Karpas-422 (cell line): Measurements from ENCODE around the gene HERC2. TPM values are rescaled to one million over a fixed set of nuclear protein-coding genes. Genes with fewer than 3 reads are reported as not detected.

Source experiments
- DNase-seq: peaks from one replicate; pipeline ENCODE4 v3.0.0-alpha.2; 2015
- H2AFZ ChIP-seq: fragments of 200-600 bp; sonication (generic); 2 replicates; pipeline ENCODE4 v1.6.1; 2014; ENCODE audit warnings: antibody characterized with exemption, low read length, mixed read lengths
- H3K27ac ChIP-seq: fragments of 200-600 bp; sonication (generic); 2 replicates; pipeline ENCODE4 v1.5.1; 2014; ENCODE audit warnings: mild to moderate bottlenecking, low read length, moderate library complexity
- H3K27me3 ChIP-seq: fragments of 200-600 bp; sonication (generic); 2 replicates; pipeline ENCODE4 v1.6.1; 2014; ENCODE audit warnings: low read length, mixed read lengths
- H3K36me3 ChIP-seq: fragments of 200-600 bp; sonication (generic); 2 replicates; pipeline ENCODE4 v1.6.1; 2014; ENCODE audit warnings: low read length, mixed read lengths; ENCODE audit not compliant: insufficient read depth
- H3K4me1 ChIP-seq: fragments of 200-600 bp; sonication (generic); 2 replicates; pipeline ENCODE4 v1.6.1; 2014; ENCODE audit warnings: mild to moderate bottlenecking, low read length, mixed read lengths
- H3K4me2 ChIP-seq: fragments of 200-600 bp; sonication (generic); 2 replicates; pipeline ENCODE4 v1.6.1; 2014; ENCODE audit warnings: low read length, low read depth, mild to moderate bottlenecking; ENCODE audit not compliant: poor library complexity, severe bottlenecking
- H3K4me3 ChIP-seq: fragments of 200-600 bp; sonication (generic); 2 replicates; pipeline ENCODE4 v1.5.1; 2014; ENCODE audit warnings: mild to moderate bottlenecking, antibody characterized with exemption, low read length, mixed read lengths
- H3K79me2 ChIP-seq: fragments of 200-600 bp; sonication (generic); 2 replicates; pipeline ENCODE4 v1.6.1; 2014; ENCODE audit warnings: mild to moderate bottlenecking, low read length, mixed read lengths
- H3K9ac ChIP-seq: fragments of 200-600 bp; sonication (generic); 2 replicates; pipeline ENCODE4 v1.6.0; 2014; ENCODE audit warnings: low read length
- H3K9me2 ChIP-seq: fragments of 200-600 bp; sonication (generic), shearing (Covaris generic); replicated peaks from 2 replicates; pipeline ENCODE4 v1.6.0; 2014; ENCODE audit warnings: mild to moderate bottlenecking, low read length, moderate library complexity; ENCODE audit not compliant: insufficient read depth
- H3K9me3 ChIP-seq: fragments of 300-700, 200-600 bp; sonication (generic); 2 replicates; pipeline ENCODE4 v1.6.1; 2014; ENCODE audit warnings: low read length, mixed read lengths
- H4K20me1 ChIP-seq: fragments of 200-600 bp; sonication (generic); 2 replicates; pipeline ENCODE4 v1.6.1; 2014; ENCODE audit warnings: mild to moderate bottlenecking, antibody characterized with exemption, low read length, low read depth; ENCODE audit not compliant: insufficient read depth
- total RNA-seq: library from RNA; depleted of rRNA; stranded (reverse); fragments of >200 nt; shearing (Covaris generic); gene quantifications from 2 replicates; pipeline ENCODE4 v1.2.3, GENCODE V29; 2014; ENCODE audit warnings: low replicate concordance

The HERC2 gene
- total RNA-seq, 1 experiment from 2014 or later = 58.7 TPM

- no peak overlapping the region for H2AFZ ChIP-seq
- H3K4me3 ChIP-seq = no peak overlapping the region
Observed at GRCh38 chr15:28113394-28114113, 208.4 kb downstream of the HERC2 start.

GRCh38 chr15:28112962-28113361 is 209.0 kb downstream of the HERC2 start:
- H3K4me3 ChIP-seq = no peak overlapping the region
- peaks cover 6% of the 10 kb centered on the region; the same call in 1 of the 2 replicates for H3K36me3 ChIP-seq
- no peak overlapping the region for H3K4me2 ChIP-seq
- no peaks in the 10 kb centered on the region for H3K4me1 ChIP-seq
- H3K9me2 ChIP-seq = no peaks in the 10 kb centered on the region
- no peak overlapping the region for H3K27ac ChIP-seq
- no peaks in the 10 kb centered on the region for H3K9me3 ChIP-seq
- H2AFZ ChIP-seq = no peak overlapping the region
- H3K27me3 ChIP-seq = no peaks in the 10 kb centered on the region
- no peak overlapping the region for H3K9ac ChIP-seq
- no peak for DNase-seq
- no peaks in the 10 kb centered on the region for H3K79me2 ChIP-seq
- no peaks in the 10 kb centered on the region for H4K20me1 ChIP-seq

More at GRCh38 chr15:28113394-28114113, 208.4 kb downstream of the HERC2 start:
- Histone ChIP-seq H3K36me3 (peaks cover 6% of the 10 kb centered on the region; the same call in 1 of the 2 replicates), H3K4me2 (no peak overlapping the region), H3K27me3 (no peaks in the 10 kb centered on the region), H3K9me3 (no peaks in the 10 kb centered on the region), H3K27ac (no peak overlapping the region), H4K20me1 (no peaks in the 10 kb centered on the region), H3K9ac (no peak overlapping the region), H3K9me2 (no peaks in the 10 kb centered on the region), H3K4me1 (no peaks in the 10 kb centered on the region), H3K79me2 (no peaks in the 10 kb centered on the region)
- DNase-seq = no peak

- no peak overlapping the region for H3K4me2 ChIP-seq
- DNase-seq = no peak
- no peaks in the 10 kb centered on the region for H3K4me1 ChIP-seq
- H3K9ac ChIP-seq = no peak overlapping the region
- H4K20me1 ChIP-seq = no peaks in the 10 kb centered on the region
- H3K27ac ChIP-seq = no peak overlapping the region
- H3K9me2 ChIP-seq = no peaks in the 10 kb centered on the region
- peaks cover 6% of the 10 kb centered on the region; the same call in 1 of the 2 replicates for H3K36me3 ChIP-seq
- H3K79me2 ChIP-seq = no peaks in the 10 kb centered on the region
- H3K4me3 ChIP-seq = no peak overlapping the region
- H3K27me3 ChIP-seq = no peaks in the 10 kb centered on the region
- no peaks in the 10 kb centered on the region for H3K9me3 ChIP-seq
- no peak overlapping the region for H2AFZ ChIP-seq
Observed at GRCh38 chr15:28112101-28112760, 209.7 kb downstream of the HERC2 start.

- H3K27ac ChIP-seq = no peak overlapping the region
- no peak overlapping the region for H3K4me3 ChIP-seq
- H3K9me3 ChIP-seq = no peaks in the 10 kb centered on the region
- no peaks in the 10 kb centered on the region for H3K9me2 ChIP-seq
- no peak overlapping the region for H2AFZ ChIP-seq
- H3K79me2 ChIP-seq = no peaks in the 10 kb centered on the region
- DNase-seq = no peak
- H3K4me2 ChIP-seq = no peak overlapping the region
- peaks cover 6% of the 10 kb centered on the region; the same call in 1 of the 2 replicates for H3K36me3 ChIP-seq
- no peak overlapping the region for H3K9ac ChIP-seq
- no peaks in the 10 kb centered on the region for H3K27me3 ChIP-seq
- H3K4me1 ChIP-seq = no peaks in the 10 kb centered on the region
- no peaks in the 10 kb centered on the region for H4K20me1 ChIP-seq
Observed at GRCh38 chr15:28111543-28111942, 210.4 kb downstream of the HERC2 start.

GRCh38 chr15:28110481-28110881 is 211.5 kb downstream of the HERC2 start:
- Histone ChIP-seq H3K9ac (no peak overlapping the region), H3K9me3 (no peaks in the 10 kb centered on the region), H2AFZ (no peak overlapping the region), H3K27me3 (no peaks in the 10 kb centered on the region), H3K4me2 (no peak overlapping the region), H3K9me2 (no peaks in the 10 kb centered on the region), H3K27ac (no peak overlapping the region), H3K36me3 (peaks cover 6% of the 10 kb centered on the region; the same call in 1 of the 2 replicates), H4K20me1 (no peaks in the 10 kb centered on the region), H3K4me3 (no peak overlapping the region), H3K79me2 (no peaks in the 10 kb centered on the region), H3K4me1 (no peaks in the 10 kb centered on the region)
- no peak for DNase-seq

GRCh38 chr15:28109626-28110455 is 212.1 kb downstream of the HERC2 start:
- H2AFZ ChIP-seq = no peak overlapping the region
- no peaks in the 10 kb centered on the region for H3K27me3 ChIP-seq
- H3K4me1 ChIP-seq = no peaks in the 10 kb centered on the region
- H3K4me2 ChIP-seq = no peak overlapping the region
- no peak overlapping the region for H3K9ac ChIP-seq
- peaks cover 6% of the 10 kb centered on the region; the same call in 1 of the 2 replicates for H3K36me3 ChIP-seq
- no peaks in the 10 kb centered on the region for H4K20me1 ChIP-seq
- H3K9me3 ChIP-seq = no peaks in the 10 kb centered on the region
- no peak overlapping the region for H3K27ac ChIP-seq
- no peak overlapping the region for H3K4me3 ChIP-seq
- H3K79me2 ChIP-seq = no peaks in the 10 kb centered on the region
- no peak for DNase-seq
- H3K9me2 ChIP-seq = no peaks in the 10 kb centered on the region

- no peaks in the 10 kb centered on the region for H3K9me3 ChIP-seq
- H3K27me3 ChIP-seq = no peaks in the 10 kb centered on the region
- peaks cover 4% of the 10 kb centered on the region; the same call in 1 of the 2 replicates for H3K36me3 ChIP-seq
- H3K4me3 ChIP-seq = no peak overlapping the region
- no peak overlapping the region for H3K4me2 ChIP-seq
- no peaks in the 10 kb centered on the region for H3K9me2 ChIP-seq
- H3K79me2 ChIP-seq = no peaks in the 10 kb centered on the region
- H2AFZ ChIP-seq = no peak overlapping the region
- H3K27ac ChIP-seq = no peak overlapping the region
- no peak for DNase-seq
- H4K20me1 ChIP-seq = no peaks in the 10 kb centered on the region
- H3K4me1 ChIP-seq = no peaks in the 10 kb centered on the region
- H3K9ac ChIP-seq = no peak overlapping the region
Observed at GRCh38 chr15:28107904-28108275, 214.1 kb downstream of the HERC2 start.
